Neural cell (in vitro differentiated cells): ENCODE results near the gene LTBP1. TPM values are rescaled to one million over a fixed set of nuclear protein-coding genes. Genes with fewer than 3 reads are reported as not detected.

Source experiments
- H2AFZ ChIP-seq: fragments of 200-600, 300-800 bp; sonication (generic), shearing (Covaris generic); 2 replicates; pipeline ENCODE4 v1.6.0; 2014; ENCODE audit warnings: low read depth, mild to moderate bottlenecking, antibody characterized with exemption, low read length, moderate library complexity
- H3F3A ChIP-seq: fragments of 200-600 bp; shearing (Covaris generic); 2 replicates; pipeline ENCODE4 v1.6.1; 2016; ENCODE audit warnings: mild to moderate bottlenecking, moderate library complexity, mixed read lengths, antibody characterized with exemption, low read length; ENCODE audit not compliant: insufficient read depth, poor library complexity, severe bottlenecking
- H3K27ac ChIP-seq: fragments of 200-600, 300-800 bp; sonication (generic), shearing (Covaris generic); 2 replicates; pipeline ENCODE4 v1.5.1; 2014; ENCODE audit warnings: mild to moderate bottlenecking, low read length, moderate library complexity
- H3K27me3 ChIP-seq: fragments of 300-800, 200-600 bp; sonication (generic), shearing (Covaris generic); 2 replicates; pipeline ENCODE4 v1.6.0; 2014; ENCODE audit warnings: mild to moderate bottlenecking, low read depth, low read length, moderate library complexity; ENCODE audit not compliant: insufficient read depth
- H3K36me3 ChIP-seq: fragments of 300-800, 200-600 bp; sonication (generic), shearing (Covaris generic); 2 replicates; pipeline ENCODE4 v1.5.1; 2014; ENCODE audit warnings: mild to moderate bottlenecking, antibody characterized with exemption, low read length, moderate library complexity; ENCODE audit not compliant: insufficient read depth
- H3K4me2 ChIP-seq: fragments of 300-800, 200-600 bp; sonication (generic), shearing (Covaris generic); 2 replicates; pipeline ENCODE4 v1.6.0; 2014; ENCODE audit warnings: mild to moderate bottlenecking, low read length
- H3K4me3 ChIP-seq: fragments of 300-800, 200-600 bp; sonication (generic), shearing (Covaris generic); 2 replicates; pipeline ENCODE4 v1.5.1; 2014; ENCODE audit warnings: mild to moderate bottlenecking, low read length, moderate library complexity
- H3K79me2 ChIP-seq: fragments of 200-600 bp; shearing (Covaris generic); replicated peaks from 2 replicates; pipeline ENCODE4 v1.6.0; 2014; ENCODE audit warnings: mild to moderate bottlenecking, low read length, moderate library complexity; ENCODE audit not compliant: insufficient read depth
- H3K9ac ChIP-seq: fragments of 300-800, 200-600 bp; sonication (generic), shearing (Covaris generic); 2 replicates; pipeline ENCODE4 v1.6.1; 2016; ENCODE audit warnings: mild to moderate bottlenecking, low read length, mixed read lengths
- H3K9me2 ChIP-seq: fragments of 200-600 bp; shearing (Covaris generic); 2 replicates; pipeline ENCODE4 v1.6.1; 2016; ENCODE audit warnings: mild to moderate bottlenecking, low read length, mixed read lengths; ENCODE audit not compliant: insufficient read depth
- H3K9me3 ChIP-seq: fragments of 200-600, 300-800 bp; sonication (generic), shearing (Covaris generic); 2 replicates; pipeline ENCODE4 v1.6.1; 2016; ENCODE audit warnings: mild to moderate bottlenecking, mixed run types, low read length, moderate library complexity, mixed read lengths
- H4K20me1 ChIP-seq: fragments of 200-600 bp; shearing (Covaris generic); 2 replicates; pipeline ENCODE4 v1.6.1; 2016; ENCODE audit warnings: mild to moderate bottlenecking, mixed run types; ENCODE audit not compliant: insufficient read depth
- EP300 ChIP-seq: fragments of 450-650 bp; conservative IDR thresholded peaks from 2 replicates; pipeline ENCODE4 v1.6.1; 2014; ENCODE audit warnings: antibody characterized with exemption, mild to moderate bottlenecking, moderate library complexity; ENCODE audit not compliant: poor library complexity, severe bottlenecking
- EZH2 ChIP-seq: fragments of 200-600, 300-800 bp; shearing (Covaris generic), sonication (generic); IDR thresholded peaks from 2 replicates; pipeline ENCODE4 v1.6.1; 2014; ENCODE audit warnings: antibody characterized with exemption, low read length, borderline replicate concordance, mild to moderate bottlenecking; ENCODE audit not compliant: insufficient read depth, poor library complexity, severe bottlenecking
- MXI1 ChIP-seq: fragments of 450-650 bp; conservative IDR thresholded peaks from 2 replicates; pipeline ENCODE4 v1.6.1; 2014; ENCODE audit warnings: antibody characterized with exemption, mild to moderate bottlenecking; ENCODE audit not compliant: poor library complexity, severe bottlenecking
- POLR2AphosphoS5 ChIP-seq: IDR thresholded peaks from 2 replicates; pipeline ENCODE4 v1.6.1; 2012
- RAD21 ChIP-seq: fragments of 450-650 bp; conservative IDR thresholded peaks from 2 replicates; pipeline ENCODE4 v1.6.1; 2014; ENCODE audit warnings: antibody characterized with exemption, mild to moderate bottlenecking, moderate library complexity
- REST ChIP-seq: IDR thresholded peaks from 2 replicates; pipeline ENCODE4 v1.6.1; 2012; ENCODE audit warnings: borderline replicate concordance
- SMC3 ChIP-seq: fragments of 450-650 bp; conservative IDR thresholded peaks from 2 replicates; pipeline ENCODE4 v1.6.1; 2014; ENCODE audit warnings: antibody characterized with exemption, mild to moderate bottlenecking, moderate library complexity; ENCODE audit not compliant: poor library complexity
- TAF1 ChIP-seq: IDR thresholded peaks from 2 replicates; pipeline ENCODE4 v1.6.1; 2012; ENCODE audit warnings: low read depth
- polyA plus RNA-seq: library from polyadenylated mRNA; depleted of rRNA; stranded (reverse); fragments of >200 nt; gene quantifications from 2 replicates; pipeline ENCODE4 v1.2.3, GENCODE V29; 2014
- TF ChIP-seq, protein P1 (sequence below): fragments of 450-650 bp; IDR thresholded peaks from 2 replicates; pipeline ENCODE4 v1.5.1; 2014; ENCODE audit warnings: antibody characterized with exemption, mild to moderate bottlenecking, moderate library complexity; ENCODE audit not compliant: poor library complexity, severe bottlenecking

The LTBP1 gene
- polyA plus RNA-seq, 1 donor from 2014 or later: 1.8 TPM

DNA sequence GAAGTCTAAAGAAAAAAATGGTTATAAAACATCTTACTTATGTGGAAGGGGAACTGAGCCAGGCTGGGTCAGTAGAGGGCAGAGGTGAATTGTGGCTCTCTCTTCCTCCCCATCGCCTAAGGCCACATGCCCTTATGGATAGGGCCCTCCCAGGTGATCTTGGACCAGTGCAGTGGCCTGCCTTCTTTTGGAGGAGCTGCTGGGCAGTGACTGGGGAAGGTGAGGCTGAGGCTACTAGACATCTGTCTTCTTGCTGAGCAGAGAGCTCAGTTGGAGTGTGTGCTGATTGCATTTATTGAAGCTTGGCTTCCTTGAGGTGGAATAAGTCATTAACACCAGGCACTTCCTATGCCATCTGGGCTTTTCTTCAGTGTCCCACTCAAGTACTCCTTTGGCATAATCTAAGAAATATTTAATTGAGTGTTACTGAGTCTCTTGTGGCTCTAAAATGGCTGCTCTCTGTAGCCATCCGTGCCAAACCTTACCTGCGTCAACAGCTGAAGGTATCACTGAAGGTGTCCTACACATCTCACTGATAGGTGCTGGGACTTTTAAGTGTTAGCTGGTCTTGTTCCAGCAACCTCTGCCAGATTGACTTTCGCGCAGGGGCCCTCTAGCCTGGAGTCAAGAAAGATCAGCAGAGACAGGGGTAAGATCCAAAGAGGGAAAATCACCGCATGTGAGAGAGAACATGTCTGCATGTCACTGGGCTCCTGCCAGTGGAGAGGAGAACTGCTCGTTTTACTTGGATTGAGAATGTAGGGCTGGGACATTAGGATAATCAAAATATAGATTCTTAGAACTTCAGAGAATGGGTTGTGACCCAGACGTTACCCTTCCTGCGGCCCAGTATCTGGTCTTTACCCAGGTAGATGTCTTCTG is 256.1 kb downstream of the LTBP1 start:
- H3K9me3 ChIP-seq: no peaks in the 10 kb centered on the region
- no peak overlapping the region for H3K9ac ChIP-seq

DNA sequence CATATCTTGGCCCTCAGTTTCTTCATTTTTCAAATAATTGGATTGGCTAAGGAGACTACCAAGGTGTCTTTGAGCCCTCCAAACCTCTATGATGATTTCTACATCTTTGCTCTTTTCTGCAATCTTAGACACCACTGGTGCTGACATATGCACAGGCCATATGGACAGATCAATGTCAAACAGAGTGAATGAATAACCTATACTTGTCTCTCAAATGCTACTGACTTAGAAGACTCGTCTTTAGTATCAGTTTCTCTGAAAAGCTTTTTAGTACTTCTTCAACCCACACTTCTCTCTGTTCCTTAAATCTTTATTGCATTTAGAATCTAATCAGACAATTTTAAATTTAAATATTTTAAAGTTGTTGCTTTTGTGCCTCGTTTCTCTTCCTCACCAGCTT is 258.2 kb downstream of the LTBP1 start:
- Histone ChIP-seq H3K4me2 (no peak overlapping the region), H2AFZ (no peak overlapping the region), H3K9ac (no peak overlapping the region), H3K9me2 (no peaks in the 10 kb centered on the region), H3F3A (no peaks in the 10 kb centered on the region), H3K36me3 (no peaks in the 10 kb centered on the region), H3K79me2 (no peaks in the 10 kb centered on the region), H3K4me3 (no peak overlapping the region), H4K20me1 (no peaks in the 10 kb centered on the region), H3K27ac (no peak overlapping the region), H3K9me3 (no peaks in the 10 kb centered on the region), H3K27me3 (no peaks in the 10 kb centered on the region)
- TF ChIP-seq RAD21: no peak
- no peak for TF ChIP-seq TAF1
- TF ChIP-seq SMC3: no peak
- TF ChIP-seq EZH2: no peak
- no peak for TF ChIP-seq MXI1
- no peak for TF ChIP-seq REST

More for the DNA sequence above, 256.1 kb downstream of the LTBP1 start:
- Histone ChIP-seq H2AFZ (no peak overlapping the region), H3K9me2 (no peaks in the 10 kb centered on the region), H4K20me1 (no peaks in the 10 kb centered on the region), H3K36me3 (no peaks in the 10 kb centered on the region), H3K27me3 (no peaks in the 10 kb centered on the region), H3K4me3 (no peak overlapping the region), H3K27ac (no peak overlapping the region), H3K4me2 (no peak overlapping the region), H3F3A (no peaks in the 10 kb centered on the region), H3K79me2 (no peaks in the 10 kb centered on the region)
- no peak for TF ChIP-seq REST
- no peak for TF ChIP-seq RAD21
- TF ChIP-seq MXI1: no peak
- no peak for TF ChIP-seq TAF1
- TF ChIP-seq POLR2AphosphoS5: no peak
- TF ChIP-seq EZH2: no peak
- TF ChIP-seq EP300: no peak
- no peak for TF ChIP-seq SMC3
- TF ChIP-seq, protein P1, sequence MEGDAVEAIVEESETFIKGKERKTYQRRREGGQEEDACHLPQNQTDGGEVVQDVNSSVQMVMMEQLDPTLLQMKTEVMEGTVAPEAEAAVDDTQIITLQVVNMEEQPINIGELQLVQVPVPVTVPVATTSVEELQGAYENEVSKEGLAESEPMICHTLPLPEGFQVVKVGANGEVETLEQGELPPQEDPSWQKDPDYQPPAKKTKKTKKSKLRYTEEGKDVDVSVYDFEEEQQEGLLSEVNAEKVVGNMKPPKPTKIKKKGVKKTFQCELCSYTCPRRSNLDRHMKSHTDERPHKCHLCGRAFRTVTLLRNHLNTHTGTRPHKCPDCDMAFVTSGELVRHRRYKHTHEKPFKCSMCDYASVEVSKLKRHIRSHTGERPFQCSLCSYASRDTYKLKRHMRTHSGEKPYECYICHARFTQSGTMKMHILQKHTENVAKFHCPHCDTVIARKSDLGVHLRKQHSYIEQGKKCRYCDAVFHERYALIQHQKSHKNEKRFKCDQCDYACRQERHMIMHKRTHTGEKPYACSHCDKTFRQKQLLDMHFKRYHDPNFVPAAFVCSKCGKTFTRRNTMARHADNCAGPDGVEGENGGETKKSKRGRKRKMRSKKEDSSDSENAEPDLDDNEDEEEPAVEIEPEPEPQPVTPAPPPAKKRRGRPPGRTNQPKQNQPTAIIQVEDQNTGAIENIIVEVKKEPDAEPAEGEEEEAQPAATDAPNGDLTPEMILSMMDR: no peak
